ENCODE results near the gene MOB3B. TPM values are rescaled to one million over a fixed set of nuclear protein-coding genes. Genes with fewer than 3 reads are reported as not detected.

The MOB3B gene
- total RNA-seq, 2 experiments from 2014 or later, result 0.05 to 0.13 TPM

DNA sequence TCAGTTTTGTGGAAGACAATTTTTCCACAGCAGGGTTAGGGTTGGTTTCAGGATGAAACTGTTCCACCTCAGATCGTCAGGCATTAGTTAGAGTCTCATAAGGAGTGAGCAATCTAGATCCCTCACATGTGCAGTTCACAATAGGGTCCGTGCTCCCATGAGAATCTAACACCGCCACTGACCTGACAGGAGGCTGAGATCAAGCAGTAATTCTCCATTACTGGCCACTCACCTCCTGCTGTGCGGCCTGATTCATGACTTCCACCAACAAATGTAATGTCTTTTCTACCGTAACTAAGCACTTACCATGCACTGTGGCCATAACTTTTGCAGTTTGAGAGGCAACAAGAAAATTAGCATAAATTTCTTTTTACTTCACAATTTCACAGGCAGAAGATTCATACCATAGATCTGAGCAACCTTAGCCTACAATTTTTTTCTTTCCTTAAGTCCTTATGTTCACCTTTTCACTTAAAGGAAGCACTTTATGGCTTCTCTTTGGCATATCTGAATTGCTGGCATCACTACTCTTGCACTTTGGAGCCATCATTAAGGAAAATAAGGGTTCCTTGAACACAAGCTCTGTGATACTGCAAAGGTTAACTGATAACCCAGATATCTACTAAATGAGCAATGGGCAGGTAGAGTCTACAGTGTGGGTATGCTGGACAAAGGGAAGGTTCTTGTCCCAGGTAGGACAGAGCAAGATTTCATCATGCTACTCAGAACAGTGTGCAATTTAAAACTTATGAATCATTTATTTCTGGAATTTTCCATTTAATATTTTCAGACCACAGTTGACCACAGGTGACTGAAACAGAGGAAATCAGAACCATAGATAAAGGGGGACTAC is 88.5 kb downstream of the MOB3B start:
- peaks cover 9% of the 10 kb centered on the region for H3K4me1 Mint-ChIP-seq
- H3K36me3 Mint-ChIP-seq (ENCODE audit: low read depth), result no peaks in the 10 kb centered on the region
- no peak overlapping the region for H3K4me3 Mint-ChIP-seq
- no peaks in the 10 kb centered on the region for H3K27me3 Mint-ChIP-seq
- H3K27ac Mint-ChIP-seq, result no peak overlapping the region
- no peaks in the 10 kb centered on the region for H3K9me3 Mint-ChIP-seq
- no peak for DNase-seq
- CTCF ChIA-PET, result no interaction called here
- POLR2A ChIA-PET, result no interaction called here

DNA sequence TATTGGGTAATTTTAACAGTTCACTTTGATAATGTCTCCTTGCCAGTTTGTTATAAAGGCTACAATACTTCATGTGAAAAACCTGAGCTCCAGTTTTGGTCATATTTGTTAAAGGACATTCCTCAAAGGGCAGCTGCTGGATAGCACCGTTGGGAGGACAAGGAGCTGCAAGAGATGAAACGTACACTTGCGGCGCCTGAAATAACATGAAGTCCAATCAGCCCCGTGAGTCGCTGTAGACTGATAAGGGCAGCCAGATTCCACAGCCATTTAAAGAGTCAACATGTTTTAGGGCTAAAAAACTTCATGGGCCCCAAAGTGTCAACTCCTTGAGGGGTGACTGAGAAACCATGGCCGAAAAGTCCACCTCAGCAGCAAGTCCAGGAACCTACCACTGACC is 91.1 kb downstream of the MOB3B start:
- no peak overlapping the region for H3K27ac Mint-ChIP-seq
- ChIA-PET CTCF (no interaction called here), POLR2A (no interaction called here)
- H3K4me1 Mint-ChIP-seq, result peaks cover 9% of the 10 kb centered on the region
- no peaks in the 10 kb centered on the region for H3K27me3 Mint-ChIP-seq
- no peak overlapping the region for H3K4me3 Mint-ChIP-seq
- no peak for DNase-seq
- H3K36me3 Mint-ChIP-seq (ENCODE audit: low read depth), result no peaks in the 10 kb centered on the region
- no peaks in the 10 kb centered on the region for H3K9me3 Mint-ChIP-seq

DNA sequence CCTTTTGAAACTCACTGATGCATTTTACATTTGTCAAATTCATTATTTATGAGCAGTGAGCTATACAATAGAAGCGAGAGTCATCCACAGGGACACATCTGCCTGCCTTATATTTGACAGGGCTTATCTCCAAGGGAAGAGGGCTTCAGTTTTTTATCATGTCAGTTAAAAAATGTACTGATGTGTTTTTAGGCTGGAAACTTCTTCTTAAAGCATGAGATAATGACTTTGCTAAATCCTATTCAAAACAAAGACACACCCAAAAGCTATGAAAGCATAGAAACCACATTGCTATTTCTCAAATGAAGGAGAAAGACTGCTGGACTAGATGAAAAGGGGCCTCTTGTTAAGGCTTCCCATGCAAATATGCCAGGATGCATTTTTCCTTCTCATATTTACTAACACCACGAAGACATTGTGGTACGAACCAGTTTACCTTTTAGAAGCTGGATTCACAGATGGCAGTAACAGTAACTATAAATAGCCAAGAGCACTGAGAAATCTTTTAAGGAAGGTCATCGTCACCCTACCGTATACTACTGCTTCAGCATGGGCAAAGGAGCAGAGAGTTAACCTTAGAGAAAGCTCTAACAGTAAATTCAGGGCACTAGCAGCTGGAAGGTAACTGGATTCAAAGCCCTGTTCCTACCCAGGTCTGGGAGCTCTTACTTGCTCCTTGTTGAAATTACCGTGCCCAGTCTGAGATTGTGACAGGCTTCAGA is 91.8 kb downstream of the MOB3B start:
- Mint-ChIP-seq H3K27ac (no peak overlapping the region), H3K27me3 (no peaks in the 10 kb centered on the region), H3K9me3 (no peaks in the 10 kb centered on the region), H3K4me1 (peaks cover 9% of the 10 kb centered on the region), H3K36me3 (ENCODE audit: low read depth) (no peaks in the 10 kb centered on the region), H3K4me3 (no peak overlapping the region)
- no peak for DNase-seq
- POLR2A ChIA-PET, result no interaction called here
- CTCF ChIA-PET, result no interaction called here

DNA sequence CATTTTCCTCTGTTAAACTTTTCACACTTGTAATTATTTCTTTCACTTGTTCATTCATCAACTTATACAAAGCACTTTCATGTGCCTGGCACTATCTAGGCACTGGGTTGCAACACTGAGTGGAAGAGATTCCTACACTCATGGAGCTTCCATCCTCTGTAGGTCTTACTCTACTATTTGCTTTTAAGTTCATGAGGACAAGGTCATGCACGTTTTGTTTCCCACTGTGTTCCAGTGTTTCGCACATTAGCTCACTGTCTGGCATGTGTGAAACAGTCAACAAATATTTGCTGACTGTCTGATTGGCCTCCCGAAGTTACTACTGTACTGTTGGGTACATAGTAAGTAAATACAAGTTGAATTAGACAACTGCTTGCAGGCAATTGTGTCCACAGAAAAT is 93.4 kb downstream of the MOB3B start:
- DNase-seq, result no peak
- Mint-ChIP-seq H3K9me3 (no peaks in the 10 kb centered on the region), H3K4me3 (no peak overlapping the region), H3K27me3 (peaks cover 3% of the 10 kb centered on the region), H3K4me1 (peaks cover 4% of the 10 kb centered on the region), H3K27ac (no peak overlapping the region), H3K36me3 (ENCODE audit: low read depth) (no peaks in the 10 kb centered on the region)
- POLR2A ChIA-PET, result no interaction called here
- CTCF ChIA-PET, result interaction anchor here (0.6 kb wide), 1 partner anchor 110 kb away, joined by 3 read pairs; no protein-coding TSS in a partner anchor

DNA sequence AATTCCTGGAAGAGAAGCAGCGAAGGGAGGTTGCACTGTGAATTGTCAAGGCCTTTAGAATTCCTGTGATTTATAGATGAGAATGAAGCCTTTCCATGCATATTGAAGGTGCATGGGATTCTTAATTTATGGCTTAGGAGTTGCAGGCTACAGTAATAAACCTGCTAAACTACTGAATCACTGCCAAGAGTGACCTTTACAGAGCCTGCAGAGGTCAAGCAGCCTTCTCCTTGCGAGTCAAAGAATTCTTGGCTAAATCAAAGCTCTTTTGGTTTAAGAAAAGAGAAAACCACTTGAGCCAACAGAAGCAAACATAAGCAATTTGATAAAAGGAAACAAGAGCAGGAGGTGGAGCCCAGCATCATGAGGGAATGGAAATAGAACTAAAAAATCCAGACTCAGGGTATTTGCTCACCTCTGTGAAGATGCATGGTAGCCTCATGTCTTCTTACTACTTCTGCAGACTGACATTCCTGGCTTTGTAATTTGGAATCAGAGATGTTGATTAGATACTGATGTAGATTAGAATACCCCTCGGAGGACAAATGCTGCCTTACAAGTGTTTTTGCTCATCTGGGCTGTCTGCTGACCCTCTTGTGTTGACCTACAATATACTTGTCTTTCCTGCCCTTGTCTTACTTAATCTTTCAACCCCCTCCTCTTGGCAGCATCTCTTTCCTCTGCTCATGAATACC is 95.8 kb downstream of the MOB3B start:
- ChIA-PET POLR2A (no interaction called here), CTCF (no interaction called here)
- H3K4me1 Mint-ChIP-seq, result peaks cover 3% of the 10 kb centered on the region
- H3K36me3 Mint-ChIP-seq (ENCODE audit: low read depth), result no peaks in the 10 kb centered on the region
- H3K27me3 Mint-ChIP-seq, result peaks cover 3% of the 10 kb centered on the region
- H3K27ac Mint-ChIP-seq, result no peak overlapping the region
- H3K9me3 Mint-ChIP-seq, result no peaks in the 10 kb centered on the region
- no peak overlapping the region for H3K4me3 Mint-ChIP-seq
- no peak for DNase-seq

DNA sequence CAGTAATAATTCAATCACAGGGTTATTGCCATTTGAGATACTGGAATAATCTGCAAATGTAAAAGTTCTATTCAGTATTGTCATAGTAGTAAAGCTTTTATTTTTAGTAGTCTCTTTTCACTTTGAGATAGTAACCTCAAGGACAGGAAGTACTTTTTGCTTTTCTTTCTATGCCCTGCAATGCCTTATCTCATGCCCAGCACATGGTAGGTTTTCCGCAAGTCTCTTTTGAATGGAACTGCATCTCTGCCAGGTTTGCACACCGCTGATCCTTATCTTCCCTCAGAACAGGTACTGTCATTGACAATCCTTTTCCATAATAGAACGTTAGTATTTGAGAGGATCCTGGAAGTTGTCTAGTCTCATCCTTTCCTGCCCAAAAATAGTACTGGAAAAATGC is 97.3 kb downstream of the MOB3B start:
- ChIA-PET POLR2A (no interaction called here), CTCF (interaction anchor here (0.9 kb wide), 1 partner anchor 100 kb away, joined by 3 read pairs; no protein-coding TSS in a partner anchor)
- Mint-ChIP-seq H3K36me3 (ENCODE audit: low read depth) (no peaks in the 10 kb centered on the region), H3K9me3 (no peaks in the 10 kb centered on the region), H3K4me1 (peaks cover 3% of the 10 kb centered on the region), H3K4me3 (no peak overlapping the region), H3K27ac (no peak overlapping the region), H3K27me3 (peaks cover 3% of the 10 kb centered on the region)
- DNase-seq, result no peak

DNA sequence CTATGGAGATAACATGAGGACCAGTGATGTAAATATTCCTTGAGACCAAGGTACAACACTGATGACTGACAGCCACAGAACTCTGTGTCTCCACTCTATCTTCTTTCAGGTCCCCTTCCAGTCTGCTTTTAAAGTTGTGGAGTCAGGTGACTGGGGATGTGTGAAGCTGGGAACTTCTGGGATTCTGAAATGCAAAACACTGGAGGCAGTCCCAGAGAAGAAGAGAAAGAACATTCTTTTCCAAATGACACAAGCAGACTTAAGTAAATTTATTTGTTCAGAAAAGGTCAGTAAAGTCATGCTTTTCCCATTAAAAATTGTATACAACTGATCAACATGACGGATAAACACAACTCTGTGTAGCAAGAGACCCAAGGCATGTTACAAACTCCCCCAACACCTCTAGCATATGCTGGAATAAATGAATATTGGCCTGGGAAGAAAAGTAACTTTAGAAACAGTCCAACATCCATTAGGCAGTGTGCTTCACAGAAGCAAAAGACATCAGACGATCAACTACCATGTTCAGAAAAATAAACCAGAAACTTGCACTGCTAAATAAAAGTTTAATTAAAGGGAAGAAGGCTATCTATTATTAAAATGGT is 98.0 kb downstream of the MOB3B start:
- ChIA-PET CTCF (no interaction called here), POLR2A (no interaction called here)
- H3K4me3 Mint-ChIP-seq, result no peak overlapping the region
- H3K27ac Mint-ChIP-seq, result no peak overlapping the region
- peaks cover 3% of the 10 kb centered on the region for H3K27me3 Mint-ChIP-seq
- peaks cover 3% of the 10 kb centered on the region for H3K4me1 Mint-ChIP-seq
- no peaks in the 10 kb centered on the region for H3K36me3 Mint-ChIP-seq (ENCODE audit: low read depth)
- no peaks in the 10 kb centered on the region for H3K9me3 Mint-ChIP-seq
- no peak for DNase-seq

DNA sequence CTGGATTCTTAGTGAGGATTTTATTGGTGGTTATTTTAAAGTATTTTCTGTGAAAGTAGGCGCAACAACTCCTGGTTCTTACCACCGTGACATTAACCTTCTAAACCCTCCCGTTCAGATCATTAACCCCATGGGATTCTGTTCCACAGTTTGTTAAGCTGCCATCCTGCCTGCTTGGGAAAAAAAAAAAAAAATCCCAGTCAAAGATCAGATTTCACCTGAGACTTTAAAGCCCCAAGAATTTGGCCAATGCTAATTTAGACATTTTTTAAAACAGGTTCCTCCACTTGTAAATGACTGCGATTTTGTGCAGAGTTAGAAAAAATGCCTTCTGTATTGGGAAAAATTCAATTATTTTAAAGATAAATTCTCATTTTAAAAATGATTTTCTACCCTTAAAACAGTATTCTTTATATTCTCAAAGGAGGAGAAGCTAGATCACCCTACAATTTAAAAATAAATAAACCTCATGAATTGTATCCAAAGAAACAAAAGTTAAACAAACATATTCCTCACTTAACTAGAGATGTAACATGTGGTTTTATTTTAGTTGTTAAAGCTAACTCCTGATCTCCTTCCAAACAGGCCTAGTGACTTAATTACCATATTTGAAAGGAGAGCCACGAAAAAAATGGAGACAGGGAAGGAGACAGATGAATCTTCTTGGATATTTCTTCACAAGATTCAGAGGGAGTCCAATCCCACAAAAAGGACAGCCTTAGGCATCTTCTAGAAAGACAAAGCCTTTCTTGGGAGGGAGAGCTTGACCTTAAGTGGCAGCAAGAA is 98.7 kb downstream of the MOB3B start:
- CTCF ChIA-PET, result no interaction called here

DNA sequence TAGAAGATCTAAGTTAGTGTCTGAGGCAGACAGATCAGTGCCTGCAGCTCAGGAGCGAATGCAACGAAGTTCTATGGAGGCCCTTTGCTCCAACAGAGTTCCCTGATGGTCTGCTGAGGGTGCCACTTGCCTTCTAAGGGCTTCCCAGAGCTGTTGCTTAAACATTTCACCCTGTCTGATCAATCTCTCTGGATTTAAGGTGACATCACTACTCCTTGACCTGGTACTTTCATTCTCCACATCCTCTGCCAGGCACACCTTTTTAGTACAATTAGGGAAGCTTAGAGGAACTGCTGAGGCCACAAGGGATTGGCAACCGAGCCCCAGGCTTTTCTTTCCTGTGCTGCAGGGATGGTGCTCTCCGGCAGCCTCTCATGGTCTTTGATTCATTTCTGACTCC is 99.7 kb downstream of the MOB3B start:
- CTCF ChIA-PET, result no interaction called here
- no peaks in the 10 kb centered on the region for H3K9me3 Mint-ChIP-seq
- no peak for DNase-seq
- peaks cover 3% of the 10 kb centered on the region for H3K4me1 Mint-ChIP-seq
- H3K27me3 Mint-ChIP-seq, result peaks cover 3% of the 10 kb centered on the region
- H3K27ac Mint-ChIP-seq, result no peak overlapping the region
- H3K4me3 Mint-ChIP-seq, result no peak overlapping the region
- H3K36me3 Mint-ChIP-seq (ENCODE audit: low read depth), result no peaks in the 10 kb centered on the region
- POLR2A ChIA-PET, result no interaction called here

More for the DNA sequence above, 98.7 kb downstream of the MOB3B start:
- no peak overlapping the region for H3K27ac Mint-ChIP-seq
- H3K9me3 Mint-ChIP-seq, result no peaks in the 10 kb centered on the region
- no peak for DNase-seq
- H3K27me3 Mint-ChIP-seq, result peaks cover 3% of the 10 kb centered on the region
- no peaks in the 10 kb centered on the region for H3K36me3 Mint-ChIP-seq (ENCODE audit: low read depth)
- H3K4me3 Mint-ChIP-seq, result no peak overlapping the region
- H3K4me1 Mint-ChIP-seq, result peaks cover 3% of the 10 kb centered on the region
- POLR2A ChIA-PET, result no interaction called here

DNA sequence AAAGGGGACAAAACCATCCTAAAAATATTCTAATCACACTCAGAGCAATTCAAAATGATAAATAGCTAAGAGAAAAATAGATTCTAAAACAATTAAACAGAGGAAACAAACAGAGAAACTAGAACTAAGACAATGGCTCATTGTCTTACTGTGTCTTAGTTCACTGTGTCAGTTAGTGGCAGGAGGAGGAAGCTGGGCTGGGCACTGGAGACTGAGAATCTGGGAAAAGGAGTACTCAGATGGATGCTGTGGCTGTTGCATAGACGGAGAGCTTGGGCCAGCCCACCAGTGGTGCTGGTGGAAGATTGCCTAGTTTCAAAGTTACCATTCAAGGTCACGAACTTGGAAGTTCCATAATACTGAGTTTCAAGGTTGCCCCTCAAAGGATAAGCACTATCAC is 100.2 kb downstream of the MOB3B start:
- Mint-ChIP-seq H3K4me1 (peaks cover 3% of the 10 kb centered on the region), H3K9me3 (no peaks in the 10 kb centered on the region), H3K27ac (no peak overlapping the region), H3K4me3 (no peak overlapping the region), H3K36me3 (ENCODE audit: low read depth) (no peaks in the 10 kb centered on the region), H3K27me3 (peaks cover 3% of the 10 kb centered on the region)
- ChIA-PET CTCF (no interaction called here), POLR2A (no interaction called here)
- no peak for DNase-seq

DNA sequence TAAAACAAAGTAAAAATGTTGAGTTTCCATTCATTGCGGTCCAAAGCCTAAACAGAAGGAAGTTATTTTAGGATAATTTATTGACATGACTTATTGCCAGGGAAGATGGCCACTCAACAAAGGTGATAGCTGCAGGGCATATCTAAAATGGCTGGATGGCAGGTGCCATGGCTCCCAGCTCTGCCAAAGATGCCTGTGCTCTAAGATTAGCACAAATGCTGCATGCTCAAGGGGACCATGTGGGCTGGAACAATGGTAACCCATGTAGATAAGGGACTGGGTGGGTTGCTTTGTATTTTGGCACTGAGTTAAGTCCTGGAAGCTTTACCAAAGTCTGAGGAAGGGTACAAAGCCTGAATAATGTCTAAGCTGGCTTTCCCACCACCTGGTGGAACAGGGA is 101.1 kb downstream of the MOB3B start:
- peaks cover 3% of the 10 kb centered on the region for H3K27me3 Mint-ChIP-seq
- no peak overlapping the region for H3K27ac Mint-ChIP-seq
- POLR2A ChIA-PET, result no interaction called here
- no peak for DNase-seq
- H3K4me1 Mint-ChIP-seq, result peaks cover 3% of the 10 kb centered on the region
- no peaks in the 10 kb centered on the region for H3K9me3 Mint-ChIP-seq
- no peak overlapping the region for H3K4me3 Mint-ChIP-seq
- CTCF ChIA-PET, result no interaction called here
- no peaks in the 10 kb centered on the region for H3K36me3 Mint-ChIP-seq (ENCODE audit: low read depth)

DNA sequence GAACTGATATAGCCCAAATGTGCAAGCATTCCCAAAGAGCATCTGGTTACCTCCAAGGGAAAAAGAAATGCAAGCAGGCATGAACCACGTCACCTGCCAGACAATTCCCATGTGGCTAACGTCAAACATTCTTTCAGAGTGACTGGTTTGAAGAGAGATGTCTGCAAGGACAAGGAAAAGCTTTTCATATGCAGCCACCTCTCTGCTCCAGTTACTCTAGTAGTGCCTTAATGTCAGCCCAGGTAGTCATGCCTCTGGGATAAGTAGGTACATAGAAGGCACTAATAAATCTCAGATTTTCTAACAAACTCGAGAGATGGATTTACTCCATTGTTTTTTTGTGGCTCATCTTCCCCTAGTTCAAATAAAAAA is 102.4 kb downstream of the MOB3B start:
- H3K36me3 Mint-ChIP-seq (ENCODE audit: low read depth), result no peaks in the 10 kb centered on the region
- H3K4me1 Mint-ChIP-seq, result no peaks in the 10 kb centered on the region
- ChIA-PET POLR2A (no interaction called here), CTCF (no interaction called here)
- no peak for DNase-seq
- H3K4me3 Mint-ChIP-seq, result no peak overlapping the region
- H3K9me3 Mint-ChIP-seq, result no peaks in the 10 kb centered on the region
- peaks cover under 1% of the 10 kb centered on the region for H3K27me3 Mint-ChIP-seq
- no peak overlapping the region for H3K27ac Mint-ChIP-seq

Data from activated CD4-positive, alpha-beta memory T cell treated with anti-CD3 and anti-CD28 coated beads, Interleukin-2, amount 10 ng/mL, durations not matched to agents 7 days and 5 days (primary cell).